DND-41 (cell line): ENCODE results near the gene RNF34.

Experiments used
- ATAC-seq: fragments of 200-7000 bp; cut with Tn5 transposase; 3 replicates; pipeline ENCODE4 v1.9.1; 2021; ENCODE audit warnings: low read depth; ENCODE audit not compliant: insufficient read depth
- DNase-seq: peaks from one replicate; pipeline ENCODE4 v3.0.0-alpha.2; 2020
- H2AFZ ChIP-seq: 2 replicates; pipeline ENCODE4 v1.6.0; 2012; ENCODE audit warnings: low read depth, low read length
- H3K27ac ChIP-seq: 2 replicates; pipeline ENCODE4 v1.5.1; 2012; ENCODE audit warnings: low read length, inconsistent platforms
- H3K27me3 ChIP-seq: fragments of 200-600 bp; sonication (generic); 2 replicates; pipeline ENCODE4 v1.6.0; 2012; ENCODE audit warnings: low read length, mild to moderate bottlenecking, inconsistent platforms; ENCODE audit not compliant: insufficient read depth, poor library complexity
- H3K36me3 ChIP-seq: 2 replicates; pipeline ENCODE4 v1.5.1; 2012; ENCODE audit warnings: low read length, inconsistent platforms; ENCODE audit not compliant: insufficient read depth
- H3K4me1 ChIP-seq: 2 replicates; pipeline ENCODE4 v1.5.1; 2012; ENCODE audit warnings: mild to moderate bottlenecking, low read length; ENCODE audit not compliant: insufficient read depth
- H3K4me2 ChIP-seq: 2 replicates; pipeline ENCODE4 v1.6.0; 2012; ENCODE audit warnings: mild to moderate bottlenecking, moderate library complexity, low read length, inconsistent platforms; ENCODE audit not compliant: insufficient read depth
- H3K4me3 ChIP-seq, 2 experiments: fragments of 200-600 bp in 1 of 2; shearing (Covaris generic) in 1 of 2; 2 replicates each; pipeline ENCODE4 v1.5.1; 2012 to 2016; ENCODE audit warnings: inconsistent platforms in 2 of 2, low read length in 2 of 2, mild to moderate bottlenecking in 2 of 2, low read depth in 1 of 2, moderate library complexity in 1 of 2
- H3K79me2 ChIP-seq: 2 replicates; pipeline ENCODE4 v1.6.0; 2012; ENCODE audit warnings: low read length, inconsistent platforms; ENCODE audit not compliant: insufficient read depth
- H3K9ac ChIP-seq: 2 replicates; pipeline ENCODE4 v1.6.0; 2012; ENCODE audit warnings: low read depth, mild to moderate bottlenecking, inconsistent platforms, low read length, moderate library complexity
- H3K9me3 ChIP-seq: 2 replicates; pipeline ENCODE4 v1.5.1; 2012; ENCODE audit warnings: low read length, moderate library complexity, mild to moderate bottlenecking, inconsistent platforms; ENCODE audit not compliant: insufficient read depth, severe bottlenecking
- H4K20me1 ChIP-seq: 2 replicates; pipeline ENCODE4 v1.6.0; 2012; ENCODE audit warnings: low read length; ENCODE audit not compliant: insufficient read depth
- CTCF ChIP-seq: IDR thresholded peaks from 2 replicates; pipeline ENCODE4 v1.5.1; 2012; ENCODE audit warnings: borderline replicate concordance, low read length, moderate library complexity, mild to moderate bottlenecking; ENCODE audit not compliant: poor library complexity, severe bottlenecking; ENCODE audit errors: extremely low read depth
- EZH2 ChIP-seq: IDR thresholded peaks from 3 replicates; pipeline ENCODE4 v1.6.1; 2012; ENCODE audit warnings: borderline replicate concordance, low read depth, mild to moderate bottlenecking, moderate library complexity, low read length, inconsistent platforms; ENCODE audit not compliant: severe bottlenecking

The RNF34 gene

GRCh38 chr12:121438905-121439304, 39.0 kb downstream of the RNF34 start:
- TF ChIP-seq EZH2 (no peak), CTCF (no peak)
- H3K4me3 ChIP-seq, result no peak overlapping the region
- no peaks in the 10 kb centered on the region for H3K9me3 ChIP-seq
- H3K4me1 ChIP-seq, result no peaks in the 10 kb centered on the region
- H3K4me2 ChIP-seq, result no peak overlapping the region
- no peak overlapping the region for H3K27ac ChIP-seq
- peaks cover 4% of the 10 kb centered on the region; the same call in 1 of the 2 replicates for H3K79me2 ChIP-seq
- no peak overlapping the region for H2AFZ ChIP-seq
- DNase-seq (no peak), ATAC-seq (no peak)
- H3K27me3 ChIP-seq, result no peaks in the 10 kb centered on the region
- H3K9ac ChIP-seq, result no peak overlapping the region
- peaks cover 13% of the 10 kb centered on the region for H4K20me1 ChIP-seq
- peaks cover 97% of the 10 kb centered on the region for H3K36me3 ChIP-seq

GRCh38 chr12:121439715-121440114, 39.8 kb downstream of the RNF34 start:
- peaks cover 97% of the 10 kb centered on the region for H3K36me3 ChIP-seq
- H3K9me3 ChIP-seq, result no peaks in the 10 kb centered on the region
- H3K27me3 ChIP-seq, result no peaks in the 10 kb centered on the region

GRCh38 chr12:121440768-121441167, 40.9 kb downstream of the RNF34 start:
- DNase-seq (no peak), ATAC-seq (no peak)
- TF ChIP-seq EZH2, result no peak
- no peak for TF ChIP-seq CTCF
- peaks cover 25% of the 10 kb centered on the region for H4K20me1 ChIP-seq
- H3K36me3 ChIP-seq, result peaks cover 98% of the 10 kb centered on the region
- H3K27me3 ChIP-seq, result no peaks in the 10 kb centered on the region
- no peak overlapping the region for H3K27ac ChIP-seq
- no peak overlapping the region for H3K4me3 ChIP-seq
- no peak overlapping the region for H3K9ac ChIP-seq
- H2AFZ ChIP-seq, result no peak overlapping the region
- H3K79me2 ChIP-seq, result peaks cover 11% of the 10 kb centered on the region; the same call in 1 of the 2 replicates
- H3K4me2 ChIP-seq, result no peak overlapping the region
- H3K9me3 ChIP-seq, result no peaks in the 10 kb centered on the region
- no peaks in the 10 kb centered on the region for H3K4me1 ChIP-seq

More at GRCh38 chr12:121439715-121440114, 39.8 kb downstream of the RNF34 start:
- H3K27ac ChIP-seq, result no peak overlapping the region
- no peak overlapping the region for H3K4me2 ChIP-seq
- ATAC-seq, result no peak
- H2AFZ ChIP-seq, result no peak overlapping the region
- no peak for DNase-seq
- no peak overlapping the region for H3K4me3 ChIP-seq
- TF ChIP-seq CTCF (no peak), EZH2 (no peak)
- peaks cover 4% of the 10 kb centered on the region; the same call in 1 of the 2 replicates for H3K79me2 ChIP-seq
- no peaks in the 10 kb centered on the region for H3K4me1 ChIP-seq
- H3K9ac ChIP-seq, result no peak overlapping the region
- peaks cover 18% of the 10 kb centered on the region for H4K20me1 ChIP-seq

- no peak overlapping the region for H2AFZ ChIP-seq
- no peak overlapping the region for H3K9ac ChIP-seq
- no peak for TF ChIP-seq EZH2
- TF ChIP-seq CTCF, result no peak
- no peaks in the 10 kb centered on the region for H3K27me3 ChIP-seq
- no peaks in the 10 kb centered on the region for H3K4me1 ChIP-seq
- H3K9me3 ChIP-seq, result no peaks in the 10 kb centered on the region
- no peak overlapping the region for H3K4me2 ChIP-seq
- peaks cover 97% of the 10 kb centered on the region for H3K36me3 ChIP-seq
- peaks cover 10% of the 10 kb centered on the region for H3K79me2 ChIP-seq
- H4K20me1 ChIP-seq, result peaks cover 25% of the 10 kb centered on the region
- H3K27ac ChIP-seq, result no peak overlapping the region
- H3K4me3 ChIP-seq, result no peak overlapping the region
- ATAC-seq (no peak), DNase-seq (no peak)
Observed at GRCh38 chr12:121441555-121441954, 41.6 kb downstream of the RNF34 start.
